ENCODE measurements around the gene RNF186. TPM values are rescaled to one million over a fixed set of nuclear protein-coding genes. Genes with fewer than 3 reads are reported as not detected.
"Not testable (repeated sequence)": the region's sequence is repeated elsewhere in the genome, so short reads cannot be mapped to it uniquely, and the experiment has no call there.

RNF186 gene
- total RNA-seq, 6 donors from 2014 or later: not detected

GRCh38 chr1:19852036-19852435 is 37.0 kb upstream of the RNF186 start:
- Histone ChIP-seq H3K4me3 (no peak overlapping the region), H3K27ac (no peak overlapping the region), H3K27me3 (no peaks in the 10 kb centered on the region), H3K36me3 (no peaks in the 10 kb centered on the region), H3K4me1 (no peaks in the 10 kb centered on the region), H3K9me3 (no peaks in the 10 kb centered on the region)
- 86 to 95% methylated on average over 1 of the region's 1 CpG for WGBS, 2 donors
- DNase-seq (no peak), ATAC-seq (ENCODE audit: low FRiP score in 2 of 2) (no peak)
- TF ChIP-seq POLR2AphosphoS5 (IDR thresholded peaks at IDR 0.05): no peak
- no peak for TF ChIP-seq EP300 (IDR thresholded peaks at IDR 0.05)
- no peak for TF ChIP-seq CTCF (IDR thresholded peaks at IDR 0.05)
- TF ChIP-seq POLR2A (IDR thresholded peaks at IDR 0.05): no peak

- H3K4me1 ChIP-seq: no peaks in the 10 kb centered on the region
- no peak for ATAC-seq (ENCODE audit: low FRiP score in 2 of 2)
- WGBS, 2 donors: 51 to 59% methylated on average over 7 of the region's 7 CpGs
Measured at GRCh38 chr1:19850214-19850613, 35.1 kb upstream of the RNF186 start.

GRCh38 chr1:19849307-19849706 is 34.2 kb upstream of the RNF186 start:
- H3K4me3 ChIP-seq; ATAC-seq (ENCODE audit: low FRiP score in 2 of 2); H3K27me3 ChIP-seq; H3K9me3 ChIP-seq; H3K36me3 ChIP-seq; H3K27ac ChIP-seq; H3K4me1 ChIP-seq; DNase-seq: not testable (repeated sequence)
- WGBS, 2 donors: 78 to 80% methylated on average over 3 of the region's 3 CpGs

More at GRCh38 chr1:19850214-19850613, 35.1 kb upstream of the RNF186 start:
- DNase-seq: no peak
- Histone ChIP-seq H3K27me3 (no peaks in the 10 kb centered on the region), H3K27ac (no peak overlapping the region), H3K36me3 (no peaks in the 10 kb centered on the region), H3K9me3 (no peaks in the 10 kb centered on the region), H3K4me3 (no peak overlapping the region)
- TF ChIP-seq POLR2A (IDR thresholded peaks at IDR 0.05) (no peak), CTCF (IDR thresholded peaks at IDR 0.05) (no peak), POLR2AphosphoS5 (IDR thresholded peaks at IDR 0.05) (no peak), EP300 (IDR thresholded peaks at IDR 0.05) (no peak)

- H3K9me3 ChIP-seq; H3K27ac ChIP-seq; H3K27me3 ChIP-seq; H3K36me3 ChIP-seq; DNase-seq; H3K4me1 ChIP-seq; ATAC-seq (ENCODE audit: low FRiP score in 2 of 2); H3K4me3 ChIP-seq: not testable (repeated sequence)
- WGBS, 2 donors: 74 to 84% methylated on average over 9 of the region's 9 CpGs
Measured at GRCh38 chr1:19847334-19847733, 32.3 kb upstream of the RNF186 start.

GRCh38 chr1:19846338-19846737 is 31.3 kb upstream of the RNF186 start:
- H3K9me3 ChIP-seq: no peaks in the 10 kb centered on the region
- WGBS, 2 donors: 90 to 95% methylated on average over 3 of the region's 3 CpGs
- H3K4me1 ChIP-seq: no peaks in the 10 kb centered on the region
- TF ChIP-seq POLR2A (IDR thresholded peaks at IDR 0.05) (no peak), POLR2AphosphoS5 (IDR thresholded peaks at IDR 0.05) (no peak), CTCF (IDR thresholded peaks at IDR 0.05) (no peak), EP300 (IDR thresholded peaks at IDR 0.05) (no peak)
- no peaks in the 10 kb centered on the region for H3K36me3 ChIP-seq
- no peaks in the 10 kb centered on the region for H3K27me3 ChIP-seq
- DNase-seq (no peak), ATAC-seq (ENCODE audit: low FRiP score in 2 of 2) (no peak)
- H3K4me3 ChIP-seq: no peak overlapping the region
- no peak overlapping the region for H3K27ac ChIP-seq

GRCh38 chr1:19845555-19845954 is 30.5 kb upstream of the RNF186 start:
- no peaks in the 10 kb centered on the region for H3K36me3 ChIP-seq
- no peak for ATAC-seq (ENCODE audit: low FRiP score in 2 of 2)
- H3K27me3 ChIP-seq: no peaks in the 10 kb centered on the region
- H3K4me1 ChIP-seq: no peaks in the 10 kb centered on the region
- 90 to 93% methylated on average over 8 of the region's 8 CpGs for WGBS, 2 donors
- no peak for DNase-seq
- H3K27ac ChIP-seq: no peak overlapping the region
- H3K9me3 ChIP-seq: no peaks in the 10 kb centered on the region
- no peak for TF ChIP-seq POLR2AphosphoS5 (IDR thresholded peaks at IDR 0.05)
- no peak for TF ChIP-seq CTCF (IDR thresholded peaks at IDR 0.05)
- TF ChIP-seq EP300 (IDR thresholded peaks at IDR 0.05): no peak
- no peak for TF ChIP-seq POLR2A (IDR thresholded peaks at IDR 0.05)
- no peak overlapping the region for H3K4me3 ChIP-seq

Data from upper lobe of left lung (tissue), 6 donors.